Measurements from ENCODE around the gene AVP.

DNA sequence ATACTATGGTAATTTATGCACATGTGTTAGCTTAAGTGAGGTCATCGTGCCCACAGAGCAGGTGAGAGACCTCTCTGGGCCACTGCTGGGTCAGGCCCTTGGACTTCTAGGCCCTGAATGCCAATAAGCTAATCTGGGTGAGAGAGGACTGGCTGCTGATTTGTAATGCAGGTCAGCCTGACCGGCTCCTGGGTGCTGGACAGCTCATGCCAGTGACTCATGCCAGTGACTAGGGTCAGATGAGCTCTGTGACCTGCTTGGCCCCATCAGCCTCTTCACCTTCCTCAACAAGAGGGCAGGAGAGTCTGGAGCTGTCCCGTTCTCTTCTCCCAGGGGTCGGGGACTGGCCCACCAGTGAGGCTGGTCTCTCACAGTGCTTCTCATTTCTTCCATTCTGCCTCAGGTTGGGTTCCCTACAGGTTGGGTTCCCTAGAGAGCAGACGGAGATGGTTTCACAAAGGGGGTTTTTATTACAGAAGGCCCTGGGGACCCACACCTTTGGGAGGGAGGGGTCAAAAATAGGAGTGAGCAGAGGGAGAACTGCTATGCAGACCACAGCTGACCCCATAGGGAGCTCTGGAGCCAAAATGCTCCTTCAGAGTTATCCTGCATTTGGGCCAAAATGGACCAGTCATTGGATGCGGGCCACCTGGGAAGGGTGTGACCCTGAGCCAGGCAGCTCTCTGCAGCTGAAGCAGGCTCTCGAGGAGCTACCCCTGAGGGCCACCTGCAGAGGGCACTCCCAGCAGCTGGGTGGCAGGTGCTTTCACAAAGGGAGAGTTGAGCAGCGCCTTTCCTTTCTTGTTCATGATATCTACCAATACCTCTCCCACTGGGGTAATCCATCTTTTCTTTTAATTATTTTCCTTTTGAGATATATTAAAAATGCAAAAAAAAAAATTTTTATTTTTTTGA is 15.3 kb downstream of the AVP start:
- TF ChIP-seq FOXK2 (IDR thresholded peaks at IDR 0.05) (no peak), PKNOX1 (IDR thresholded peaks at IDR 0.05) (no peak), SUZ12 (IDR thresholded peaks at IDR 0.05) (no peak), FOXA1 (IDR thresholded peaks at IDR 0.05) (no peak), BHLHE40 (IDR thresholded peaks at IDR 0.05; ENCODE audit: borderline replicate concordance) (no peak), HDGF (IDR thresholded peaks at IDR 0.05; ENCODE audit: borderline replicate concordance) (no peak), SP1 (IDR thresholded peaks at IDR 0.05) (no peak)

Data from HEK293T (cell line).